HG02884 (cell line): ENCODE data around the gene XPO4.
"Not testable (repeated sequence)": the region's sequence is repeated elsewhere in the genome, so short reads cannot be mapped to it uniquely, and the experiment has no call there.

Source experiments
- ATAC-seq: cut with Tn5 transposase; IDR thresholded peaks from one replicate; pipeline ENCODE4 v1.9.1; 2021; ENCODE audit warnings: mild to moderate bottlenecking, moderate library complexity; ENCODE audit not compliant: unreplicated experiment

The XPO4 gene

DNA sequence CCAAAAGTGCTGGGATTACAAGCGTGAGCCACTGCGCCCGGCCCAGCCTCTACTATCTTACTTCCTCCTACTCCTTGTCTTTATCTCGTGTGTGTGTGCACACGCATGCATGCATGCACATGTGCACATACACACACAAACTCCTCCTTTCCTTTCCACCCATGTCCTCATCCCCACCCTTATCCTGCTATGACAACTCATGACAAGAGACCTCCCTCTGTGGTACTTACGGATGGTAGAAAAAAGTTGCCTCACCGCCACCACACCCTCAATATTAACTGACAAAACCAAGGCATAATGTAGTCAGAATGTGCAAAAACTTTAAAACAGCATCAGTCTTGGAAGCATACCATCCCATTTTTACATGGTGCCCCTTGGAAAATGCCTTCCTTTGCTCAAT, 112.9 kb downstream of the XPO4 start:
- no peak for ATAC-seq

- no peak for ATAC-seq
Observed at GRCh38 chr13:20788312-20788711, 114.2 kb downstream of the XPO4 start.

GRCh38 chr13:20787180-20787579, 115.4 kb downstream of the XPO4 start:
- ATAC-seq = no peak

GRCh38 chr13:20782116-20782708, 120.3 kb downstream of the XPO4 start:
- peak; percentile 95 for ATAC-seq

DNA sequence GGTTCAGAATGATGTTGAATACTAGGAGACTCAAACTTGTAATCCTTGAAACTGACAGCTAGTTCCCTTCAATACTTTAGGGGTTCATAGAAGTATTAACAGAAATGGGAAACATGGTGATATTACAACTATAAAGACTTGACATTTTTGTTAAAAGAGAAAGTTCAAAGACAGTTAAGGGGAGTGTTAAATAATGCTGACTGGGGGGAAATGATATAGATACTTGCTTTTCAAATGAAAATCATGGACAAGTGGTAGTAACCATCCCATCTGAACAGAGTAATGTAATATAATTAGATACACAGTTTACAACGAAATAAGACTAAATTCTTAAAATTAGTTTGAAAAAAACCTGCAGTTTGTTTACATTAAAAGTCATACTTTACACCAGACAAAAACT, 122.2 kb downstream of the XPO4 start:
- ATAC-seq = no peak

DNA sequence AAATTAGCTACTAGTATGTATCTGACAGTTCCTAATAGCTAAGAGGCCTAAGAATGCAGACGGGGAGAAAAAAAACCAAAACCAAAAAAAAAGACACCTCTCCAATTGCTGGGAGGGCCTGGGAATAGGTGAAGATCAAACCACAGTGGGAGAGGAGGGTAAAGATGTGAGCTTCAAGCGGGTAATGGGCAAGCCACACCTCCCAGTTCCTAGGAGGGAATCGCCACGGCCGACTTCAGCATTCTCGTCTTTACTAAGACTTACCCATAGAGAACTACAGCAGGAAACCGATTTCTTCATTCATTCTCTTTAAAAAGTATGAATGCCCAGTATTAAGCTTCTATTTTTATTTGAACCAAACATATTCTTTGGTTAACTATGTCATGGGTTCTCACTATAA, 123.1 kb downstream of the XPO4 start:
- no peak for ATAC-seq

- no peak for ATAC-seq
Observed at GRCh38 chr13:20778311-20778710, 124.2 kb downstream of the XPO4 start.

DNA sequence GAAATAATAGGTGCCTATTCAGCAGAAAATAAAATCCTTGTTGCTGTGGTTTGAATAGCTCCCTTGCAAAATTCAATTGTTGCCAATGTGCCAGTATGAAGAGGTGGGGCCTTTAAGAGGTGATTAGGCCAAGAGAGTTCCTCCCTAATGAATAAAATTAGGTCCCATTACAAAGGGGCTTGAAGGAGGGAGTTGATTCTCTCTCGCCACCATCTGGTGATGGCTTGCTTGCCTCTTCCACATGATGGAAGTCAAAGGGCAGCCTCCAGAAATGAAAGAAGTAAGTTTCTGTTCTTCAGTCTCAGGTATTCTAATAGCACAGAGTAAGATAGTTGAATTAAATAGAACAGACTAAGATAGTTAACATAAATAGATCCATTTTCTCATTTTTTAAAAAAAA, 125.8 kb downstream of the XPO4 start:
- ATAC-seq = no peak

GRCh38 chr13:20775961-20776360, 126.6 kb downstream of the XPO4 start:
- ATAC-seq = no peak

DNA sequence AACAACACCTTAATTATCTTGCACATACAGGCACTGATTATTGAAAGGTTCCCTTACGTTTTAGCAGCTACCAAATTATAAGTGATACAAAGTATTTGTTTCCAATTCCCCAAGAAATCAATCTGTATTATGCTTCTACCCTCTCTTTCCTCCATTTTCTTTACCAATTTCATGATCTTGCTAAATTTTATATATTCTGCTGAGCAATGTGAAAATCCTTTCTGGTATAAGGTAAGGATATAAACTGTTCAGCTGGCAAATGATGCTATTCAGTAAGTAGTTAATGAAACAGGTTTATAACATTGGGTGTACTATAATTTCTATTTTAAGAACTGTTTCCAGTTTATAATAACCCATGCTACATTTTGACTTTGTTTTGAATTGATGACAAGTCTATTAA, 127.8 kb downstream of the XPO4 start:
- ATAC-seq = no peak

DNA sequence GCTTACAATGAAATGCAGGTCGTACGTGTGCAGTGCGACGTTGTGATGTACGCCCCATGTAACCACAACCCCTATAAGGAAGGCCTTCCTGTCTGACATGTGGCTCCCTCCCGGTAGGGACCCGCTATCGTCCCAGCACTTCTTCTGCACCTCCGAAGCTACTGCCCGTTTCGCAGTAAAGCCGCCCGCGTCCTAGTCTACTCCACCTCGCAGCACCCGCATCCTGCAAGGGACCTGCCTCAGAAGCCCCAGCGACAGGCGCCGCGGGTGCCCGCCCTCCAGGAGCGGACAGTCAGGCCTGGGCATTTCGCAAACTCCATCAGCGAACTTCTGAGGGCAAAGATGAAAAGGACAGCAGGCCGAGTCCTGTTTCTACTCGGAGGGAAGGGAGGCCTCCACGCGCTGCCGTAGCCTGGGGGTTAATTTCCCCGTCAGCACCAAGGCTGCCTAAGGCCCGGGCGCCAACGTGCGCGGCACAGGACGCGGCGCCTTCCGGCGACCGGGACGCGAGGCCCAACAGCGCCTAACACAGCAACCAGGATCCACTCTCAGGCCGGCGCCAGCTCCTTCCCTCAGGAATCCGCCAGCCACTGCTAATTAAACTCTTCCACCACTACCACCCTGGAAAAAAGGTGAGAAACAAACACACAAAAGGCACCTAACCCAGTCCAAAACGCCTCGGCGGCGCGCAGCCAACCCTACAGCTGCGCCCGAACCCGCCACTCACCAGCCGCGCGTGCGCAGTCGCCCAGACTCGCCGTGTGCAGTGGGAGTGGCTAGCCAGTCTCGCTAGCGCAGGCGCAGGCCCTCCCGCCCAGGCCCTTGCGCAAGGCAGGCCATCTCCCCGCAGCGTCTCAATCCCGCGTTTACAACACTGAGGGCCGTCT, 129.1 kb downstream of the XPO4 start, which contains the start of gene EEF1AKMT1:
TSS of gene EEF1AKMT1 (minus strand) at position 768 of the 887 bp plus-strand sequence. CDS start 16,363 bp downstream, outside the sequence.
- ATAC-seq = peak; percentile 80

DNA sequence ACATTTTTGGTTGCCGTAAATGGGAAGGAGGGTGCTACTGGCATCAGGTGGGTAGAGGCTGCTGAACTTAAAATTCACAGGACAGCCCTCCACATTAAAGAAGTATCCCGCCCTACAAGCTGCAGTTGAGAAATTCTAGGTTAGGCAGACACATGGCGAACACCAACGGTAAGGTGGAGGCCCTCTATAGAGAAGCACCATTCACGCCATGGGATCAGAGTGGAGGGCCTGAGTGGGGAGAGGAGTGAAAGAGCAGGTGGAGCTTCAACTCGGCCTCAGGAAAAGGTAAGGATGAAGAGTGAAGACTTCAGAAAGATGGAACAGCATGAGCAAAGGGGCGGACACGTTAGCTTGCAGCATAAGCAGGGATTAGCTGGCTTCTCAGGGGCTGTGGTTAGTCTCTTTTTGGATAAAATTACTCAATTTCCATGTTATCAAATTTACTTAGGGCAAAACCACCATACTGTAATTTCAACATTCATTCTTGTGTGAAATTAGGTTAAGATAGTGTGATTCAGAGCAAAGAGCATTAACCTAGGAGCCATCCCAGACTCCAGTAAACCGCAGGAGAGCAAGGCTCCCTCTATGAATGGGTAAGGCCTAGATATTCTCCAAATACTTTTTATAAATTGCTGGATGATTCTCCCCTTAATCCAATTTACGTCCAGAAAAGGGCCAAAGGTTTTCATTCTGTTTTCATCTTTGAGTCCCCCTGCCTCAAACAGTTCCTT, 130.0 kb downstream of the XPO4 start:
- no peak for ATAC-seq

GRCh38 chr13:20769834-20770233, 132.7 kb downstream of the XPO4 start:
- no peak for ATAC-seq

GRCh38 chr13:20769091-20769490, 133.5 kb downstream of the XPO4 start:
- ATAC-seq = no peak

- ATAC-seq = no peak
Observed at GRCh38 chr13:20767309-20767943, 135.1 kb downstream of the XPO4 start.

DNA sequence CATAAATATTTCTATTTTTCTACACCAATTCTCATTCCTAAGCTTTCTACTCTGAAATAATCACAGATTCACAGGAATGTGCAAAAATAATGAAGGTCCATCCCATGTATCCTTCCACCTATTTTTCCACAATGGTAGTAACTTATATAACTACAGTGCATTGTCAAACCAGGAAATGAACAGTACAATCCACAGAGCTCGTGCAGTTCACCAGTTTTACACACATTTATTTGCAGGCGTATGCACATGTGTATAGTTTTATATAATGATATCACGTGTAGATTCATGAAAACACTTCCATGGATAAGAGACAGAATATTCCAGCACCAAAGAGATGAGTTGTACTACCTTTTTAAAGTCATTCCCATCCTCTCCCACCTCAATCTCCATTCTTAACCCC, 141.7 kb downstream of the XPO4 start:
- no peak for ATAC-seq

- ATAC-seq = no peak
Observed at GRCh38 chr13:20754009-20754408, 148.5 kb downstream of the XPO4 start.

DNA sequence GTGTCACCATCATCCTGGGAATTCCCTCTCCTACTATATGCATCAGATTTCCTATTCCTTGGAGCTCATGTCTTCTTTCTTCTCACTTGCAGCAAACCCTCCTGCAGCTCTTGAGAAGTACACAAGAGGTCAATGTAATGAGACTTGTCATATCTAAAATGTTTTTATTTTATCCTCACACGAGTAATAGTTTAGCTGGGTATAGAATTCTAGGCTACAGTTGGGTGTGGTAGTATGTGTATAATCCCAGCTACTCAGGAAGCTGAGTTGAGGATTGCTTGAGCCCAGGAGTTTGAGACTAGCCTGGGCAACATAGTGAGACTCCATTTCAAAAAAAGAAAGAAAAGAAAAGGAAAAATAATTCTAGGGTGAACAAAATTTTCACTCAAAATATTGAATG, 153.2 kb downstream of the XPO4 start:
- no peak for ATAC-seq

GRCh38 chr13:20743830-20744404, 158.6 kb downstream of the XPO4 start:
- not testable (repeated sequence) for ATAC-seq

DNA sequence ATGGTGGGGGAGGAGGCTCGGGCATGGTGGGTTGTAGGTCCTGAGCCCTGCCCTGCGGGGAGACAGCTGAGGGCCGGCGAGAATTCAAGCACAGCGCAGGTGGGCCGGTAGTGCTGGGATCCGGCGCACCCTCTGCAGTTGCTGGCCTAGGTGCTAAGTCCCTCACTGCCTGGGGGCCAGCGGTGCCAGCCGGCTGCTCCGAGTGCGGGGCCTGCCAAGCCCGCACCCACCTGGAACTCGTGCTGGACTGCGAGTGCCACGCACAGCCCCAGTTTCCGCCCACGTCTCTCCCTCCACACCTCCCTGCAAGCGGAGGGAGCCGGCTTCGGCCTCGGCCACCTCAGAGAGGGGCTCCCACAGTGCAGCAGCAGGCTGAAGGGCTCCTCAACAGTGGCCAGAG, 162.5 kb downstream of the XPO4 start:
- no peak for ATAC-seq

GRCh38 chr13:20738616-20739015, 163.9 kb downstream of the XPO4 start:
- no peak for ATAC-seq
